ENCODE results near the gene PDE4D.
A peak's percentile ranks its signal among the peaks of the same experiment; 100 is the strongest.
"Not testable (repeated sequence)": the region's sequence is repeated elsewhere in the genome, so short reads cannot be mapped to it uniquely, and the experiment has no call there.

The PDE4D gene

DNA sequence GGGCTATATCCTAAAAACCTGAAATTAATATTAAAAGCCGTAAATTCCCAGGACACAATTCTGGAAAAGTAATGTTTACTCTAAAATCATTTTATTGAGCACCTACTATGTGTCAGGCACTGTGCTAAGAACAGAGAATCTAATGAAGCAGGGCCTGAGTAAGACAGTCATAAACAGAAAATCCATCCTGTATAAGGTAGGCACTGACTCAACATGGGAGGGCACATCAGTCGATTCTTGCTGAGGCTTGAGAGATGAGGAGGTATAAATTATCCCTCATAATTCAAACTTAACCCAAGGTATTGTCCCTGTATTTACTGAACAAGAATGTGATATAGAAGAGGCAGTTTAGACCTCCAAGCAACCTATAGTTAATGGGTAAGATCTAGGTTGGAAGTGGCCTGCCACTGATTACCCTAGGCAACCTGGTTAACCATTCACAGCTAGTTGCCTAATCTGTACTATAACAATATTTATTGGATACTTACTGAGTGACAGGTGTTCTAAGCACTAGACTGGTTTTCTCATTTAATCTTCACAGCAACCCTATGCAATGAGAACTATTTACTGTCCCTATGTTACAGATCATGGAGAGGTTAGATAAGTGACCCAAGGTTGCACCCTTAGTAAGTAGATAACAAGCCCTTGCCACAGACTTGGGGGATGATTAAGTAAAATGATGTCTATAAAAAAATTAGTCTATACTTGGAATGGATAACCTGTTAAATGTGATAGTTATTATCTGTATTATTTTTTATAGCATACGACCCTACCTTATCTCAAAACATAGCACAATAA lies 317.7 kb downstream of the PDE4D start:
- DNase-seq: no peak

GRCh38 chr5:59573509-59573908 lies 320.0 kb downstream of the PDE4D start:
- DNase-seq: not testable (repeated sequence)

GRCh38 chr5:59571067-59571466 lies 322.5 kb downstream of the PDE4D start:
- no peak for DNase-seq

- no peak for DNase-seq
These were observed 323.8 kb downstream of the PDE4D start for GRCh38 chr5:59569608-59570334.

GRCh38 chr5:59569158-59569557 lies 324.4 kb downstream of the PDE4D start:
- DNase-seq: no peak

GRCh38 chr5:59568161-59568560 lies 325.4 kb downstream of the PDE4D start:
- no peak for DNase-seq

DNA sequence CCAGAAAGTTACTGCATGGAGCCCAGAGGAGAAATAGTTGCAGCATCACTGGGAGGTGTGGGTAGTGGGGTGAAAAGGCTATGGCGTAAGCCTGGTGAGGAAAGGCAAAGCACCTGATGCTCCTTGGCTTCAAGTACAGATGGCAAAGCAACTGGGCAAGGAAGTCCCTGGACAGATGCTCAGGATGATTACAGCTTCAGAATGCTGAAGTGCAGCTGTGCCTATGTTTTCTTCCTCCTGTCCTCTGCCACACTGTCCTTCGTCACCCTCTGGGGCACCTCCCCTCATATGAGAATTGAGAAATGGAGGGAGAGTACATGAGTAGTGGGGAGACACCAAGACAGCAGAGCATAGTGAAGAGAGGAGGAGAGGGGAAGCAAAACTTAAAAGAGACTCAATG lies 328.0 kb downstream of the PDE4D start:
- no peak for DNase-seq

GRCh38 chr5:59564895-59565294 lies 328.6 kb downstream of the PDE4D start:
- DNase-seq: no peak

DNA sequence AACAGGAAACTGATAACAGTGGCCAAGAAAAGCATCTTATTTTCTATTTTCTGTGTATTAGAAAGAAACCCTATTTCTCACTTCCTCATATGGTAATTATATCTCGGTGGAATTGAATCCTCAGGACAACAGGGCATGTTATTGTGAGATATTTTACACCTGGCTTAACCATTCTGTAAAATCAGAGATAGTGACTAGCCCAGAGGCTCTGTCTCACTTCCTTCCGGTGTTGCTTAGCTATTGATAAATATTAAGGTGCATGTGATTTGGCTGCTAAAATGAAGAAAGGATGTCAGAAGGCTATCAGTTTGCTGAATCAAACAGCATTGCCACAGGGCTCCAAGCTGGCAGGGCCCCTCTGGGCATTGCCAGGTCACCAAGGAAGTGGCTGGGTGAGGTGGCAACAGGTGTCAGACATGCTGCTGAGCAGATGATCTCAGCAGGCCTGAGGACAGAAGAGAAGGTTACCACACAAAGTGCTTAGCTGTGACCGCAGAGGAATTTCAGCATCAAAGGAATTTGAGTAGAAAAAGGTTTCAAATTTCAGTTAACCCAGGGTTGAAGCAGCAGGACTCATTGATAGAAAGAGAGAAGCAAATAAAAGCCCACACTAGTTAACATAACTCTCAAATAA lies 330.7 kb downstream of the PDE4D start:
- DNase-seq: no peak

GRCh38 chr5:59560553-59560952 lies 333.0 kb downstream of the PDE4D start:
- no peak for DNase-seq

- no peak for DNase-seq
These were observed 333.7 kb downstream of the PDE4D start for GRCh38 chr5:59559847-59560246.

- DNase-seq: no peak
These were observed 334.2 kb downstream of the PDE4D start for GRCh38 chr5:59559323-59559722.

- DNase-seq: no peak
These were observed 335.0 kb downstream of the PDE4D start for GRCh38 chr5:59558501-59558900.

DNA sequence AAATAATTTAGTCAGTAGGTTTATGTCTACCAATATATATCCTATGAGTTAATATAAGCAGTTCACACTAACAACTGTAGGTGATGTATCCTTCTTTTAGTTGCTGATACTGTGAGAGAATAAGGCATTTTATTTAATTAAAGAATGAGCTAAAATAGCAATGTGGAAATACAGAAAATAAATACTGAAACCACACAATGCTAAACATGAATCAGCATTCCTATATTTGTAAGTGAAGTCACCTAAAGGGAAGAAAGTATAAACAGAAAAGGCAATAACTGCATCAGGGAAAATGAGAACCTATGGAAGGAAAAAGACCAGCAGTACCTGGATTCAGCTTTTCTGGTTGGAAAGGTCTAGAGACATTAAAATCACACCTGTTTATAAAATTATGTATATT lies 336.0 kb downstream of the PDE4D start:
- DNase-seq: no peak

DNA sequence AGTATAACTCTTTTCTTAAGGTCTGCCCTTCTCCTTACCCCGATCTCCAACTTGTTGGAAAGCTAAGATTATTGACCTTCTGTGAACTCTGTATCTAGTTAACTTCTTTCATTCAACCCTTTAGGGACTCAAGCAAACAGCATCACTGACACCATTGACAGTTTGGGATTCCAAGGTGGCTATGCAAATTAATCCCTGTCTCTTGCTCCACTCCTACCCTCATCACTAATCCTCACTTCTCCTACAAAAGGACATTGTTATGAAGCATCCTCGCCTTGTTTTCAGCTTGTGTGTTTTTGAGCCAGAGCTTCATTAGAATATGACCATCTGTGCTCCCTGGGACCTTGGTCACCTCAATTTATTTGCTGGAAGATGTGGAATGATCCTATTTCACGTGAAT lies 337.9 kb downstream of the PDE4D start:
- DNase-seq: no peak

DNA sequence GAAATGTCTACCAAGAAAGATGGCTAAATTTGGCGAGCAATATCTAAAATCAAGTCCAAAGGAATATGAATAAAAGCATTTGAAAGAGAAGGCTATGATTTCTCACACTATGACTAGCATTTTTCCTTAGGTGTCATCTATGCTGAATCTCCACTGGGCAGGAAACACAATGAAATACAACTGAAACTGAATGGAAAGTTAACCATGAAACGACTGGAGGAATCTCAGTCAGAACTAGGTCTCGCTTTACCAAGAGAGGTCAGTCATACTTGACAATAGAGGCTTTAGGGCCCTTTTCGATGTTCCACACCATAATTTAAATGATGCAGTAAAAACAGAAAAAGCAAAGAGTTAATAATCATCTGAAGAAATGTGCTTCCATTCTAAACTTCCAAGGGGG lies 339.0 kb downstream of the PDE4D start:
- DNase-seq: no peak

- DNase-seq: no peak
These were observed 339.5 kb downstream of the PDE4D start for GRCh38 chr5:59553992-59554391.

DNA sequence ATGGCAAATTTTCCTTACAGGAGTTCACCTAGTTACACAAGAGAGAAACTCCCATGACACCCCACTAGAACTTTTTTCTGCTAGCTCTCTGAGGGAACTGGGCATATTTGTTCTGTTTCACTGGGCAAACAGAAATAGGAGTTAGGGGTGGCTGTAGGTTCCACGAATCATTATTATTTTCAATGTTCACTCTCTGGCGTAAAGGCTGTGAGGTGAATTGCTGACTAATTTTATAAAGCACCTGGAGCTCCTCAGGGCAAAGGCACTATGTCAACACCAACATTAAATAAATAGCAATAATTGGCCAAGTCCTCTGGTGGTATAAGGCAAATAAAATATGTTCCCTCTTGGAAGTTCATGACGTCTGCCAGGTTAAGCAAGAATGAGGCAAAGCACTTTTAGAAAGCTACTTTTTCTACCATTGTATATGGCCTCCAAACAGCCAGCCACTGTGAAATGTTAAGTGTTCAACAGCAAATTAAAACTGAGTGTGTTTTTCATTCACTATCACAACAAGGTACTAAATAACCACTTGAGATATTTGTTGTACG lies 344.6 kb downstream of the PDE4D start:
- DNase-seq: peak; percentile 78 to 81

DNA sequence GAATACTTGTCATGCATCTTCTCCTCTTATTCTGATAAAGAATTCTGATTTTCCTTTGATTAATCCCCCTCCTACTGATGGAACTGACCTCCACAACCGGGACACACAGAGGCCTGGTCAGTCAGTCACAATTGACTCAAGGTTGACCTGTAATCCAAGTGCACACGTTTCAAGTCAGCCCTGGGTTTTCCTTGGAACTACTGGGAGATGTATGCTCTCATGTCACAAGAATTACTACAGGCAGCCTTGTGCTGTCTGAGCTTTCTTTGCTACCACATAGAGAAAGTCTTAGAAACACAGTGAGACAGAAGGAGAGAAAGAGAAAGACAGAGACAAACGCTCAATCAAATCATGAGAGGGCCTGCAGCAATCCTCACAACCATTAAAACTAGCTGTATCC lies 345.8 kb downstream of the PDE4D start:
- DNase-seq: no peak

DNA sequence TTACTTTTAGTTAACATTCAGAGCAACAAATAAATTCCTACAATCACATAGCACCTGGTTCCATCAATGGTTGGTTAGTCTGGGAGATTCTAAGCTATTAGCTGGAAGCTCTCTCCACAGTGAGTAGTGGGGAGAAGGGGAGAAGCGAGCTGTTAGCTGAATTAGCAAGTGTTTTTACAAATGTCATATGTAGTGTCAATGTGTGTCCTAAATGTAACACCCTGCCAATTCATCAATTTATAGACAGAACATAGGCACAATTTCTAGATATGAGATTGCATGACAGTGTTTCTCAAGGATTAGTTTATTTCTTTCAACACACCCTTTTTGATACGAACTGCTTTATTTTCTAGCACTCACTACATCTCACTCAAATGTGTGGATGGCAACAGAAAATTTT lies 349.0 kb downstream of the PDE4D start:
- no peak for DNase-seq

- peak in 1 of 2 experiments; percentile 8 for DNase-seq
These were observed 349.6 kb downstream of the PDE4D start for GRCh38 chr5:59543821-59544442.

GRCh38 chr5:59542851-59543820 lies 350.4 kb downstream of the PDE4D start:
- peak; percentile 27 to 28 for DNase-seq

Data from SHP77 (cell line).